Lower leg skin (tissue), 3 donors: ENCODE measurements around the gene MAP3K5.

Source experiments
- CTCF ChIP-seq, 3 donors: fragments of 450-650 bp; IDR thresholded peaks; one replicate each; pipeline ENCODE4 v1.5.1; 2016; ENCODE audit warnings: antibody characterized with exemption in 3 of 3, mild to moderate bottlenecking in 3 of 3, moderate library complexity in 2 of 3
- POLR2A ChIP-seq, 2 donors: fragments of 450-650 bp; IDR thresholded peaks; one replicate each; pipeline ENCODE4 v1.6.1; 2016 to 2017; ENCODE audit warnings: antibody characterized with exemption in 2 of 2, mild to moderate bottlenecking in 1 of 2, moderate library complexity in 1 of 2

GRCh38 chr6:136660727-136661126 lies 131.6 kb downstream of the MAP3K5 start:
- no peak for TF ChIP-seq CTCF (IDR thresholded peaks at IDR 0.05)
- TF ChIP-seq POLR2A (IDR thresholded peaks at IDR 0.05) = no peak
